ENCODE measurements around the gene SNAP25. TPM values are rescaled to one million over a fixed set of nuclear protein-coding genes. Genes with fewer than 3 reads are reported as not detected.

The SNAP25 gene
- total RNA-seq, 4 donors from 2014 or later = 0.54 to 1.1 (median 0.67) TPM; not detected in 1

DNA sequence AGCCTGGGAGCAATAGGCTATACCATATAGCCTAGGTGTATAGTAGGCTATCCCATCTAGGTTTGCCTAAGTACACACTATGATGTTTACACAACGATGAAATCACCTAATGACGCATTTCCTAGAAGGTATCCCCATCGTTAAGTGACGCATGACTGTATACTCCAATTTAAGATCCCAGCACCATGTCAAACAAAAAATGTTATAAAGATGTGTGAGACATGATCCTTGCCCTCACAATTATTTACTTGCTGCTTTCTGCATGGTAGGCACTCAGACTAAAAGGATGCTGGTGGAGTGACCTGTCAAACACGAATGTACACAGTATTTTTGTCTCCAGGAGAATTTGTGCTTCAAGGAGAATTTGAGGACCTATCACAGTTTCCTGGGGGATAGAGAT, 32.3 kb downstream of the SNAP25 start:
- intact Hi-C loops (cut with DNase I) = no loop called here
- DNase-seq = no peak
- Histone ChIP-seq H3K36me3 (no peaks in the 10 kb centered on the region), H3K4me3 (replicated peaks in 1 of 3) (no peak overlapping the region), H3K4me1 (no peaks in the 10 kb centered on the region), H3K27ac (no peak overlapping the region), H3K9me3 (no peaks in the 10 kb centered on the region), H3K27me3 (no peaks in the 10 kb centered on the region)
- TF ChIP-seq, protein P1, sequence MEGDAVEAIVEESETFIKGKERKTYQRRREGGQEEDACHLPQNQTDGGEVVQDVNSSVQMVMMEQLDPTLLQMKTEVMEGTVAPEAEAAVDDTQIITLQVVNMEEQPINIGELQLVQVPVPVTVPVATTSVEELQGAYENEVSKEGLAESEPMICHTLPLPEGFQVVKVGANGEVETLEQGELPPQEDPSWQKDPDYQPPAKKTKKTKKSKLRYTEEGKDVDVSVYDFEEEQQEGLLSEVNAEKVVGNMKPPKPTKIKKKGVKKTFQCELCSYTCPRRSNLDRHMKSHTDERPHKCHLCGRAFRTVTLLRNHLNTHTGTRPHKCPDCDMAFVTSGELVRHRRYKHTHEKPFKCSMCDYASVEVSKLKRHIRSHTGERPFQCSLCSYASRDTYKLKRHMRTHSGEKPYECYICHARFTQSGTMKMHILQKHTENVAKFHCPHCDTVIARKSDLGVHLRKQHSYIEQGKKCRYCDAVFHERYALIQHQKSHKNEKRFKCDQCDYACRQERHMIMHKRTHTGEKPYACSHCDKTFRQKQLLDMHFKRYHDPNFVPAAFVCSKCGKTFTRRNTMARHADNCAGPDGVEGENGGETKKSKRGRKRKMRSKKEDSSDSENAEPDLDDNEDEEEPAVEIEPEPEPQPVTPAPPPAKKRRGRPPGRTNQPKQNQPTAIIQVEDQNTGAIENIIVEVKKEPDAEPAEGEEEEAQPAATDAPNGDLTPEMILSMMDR (IDR thresholded peaks at IDR 0.05) = no peak
- TF ChIP-seq POLR2A (IDR thresholded peaks at IDR 0.05) = no peak
- 79 to 87% methylated on average over 5 of the region's 5 CpGs for WGBS, 2 donors

DNA sequence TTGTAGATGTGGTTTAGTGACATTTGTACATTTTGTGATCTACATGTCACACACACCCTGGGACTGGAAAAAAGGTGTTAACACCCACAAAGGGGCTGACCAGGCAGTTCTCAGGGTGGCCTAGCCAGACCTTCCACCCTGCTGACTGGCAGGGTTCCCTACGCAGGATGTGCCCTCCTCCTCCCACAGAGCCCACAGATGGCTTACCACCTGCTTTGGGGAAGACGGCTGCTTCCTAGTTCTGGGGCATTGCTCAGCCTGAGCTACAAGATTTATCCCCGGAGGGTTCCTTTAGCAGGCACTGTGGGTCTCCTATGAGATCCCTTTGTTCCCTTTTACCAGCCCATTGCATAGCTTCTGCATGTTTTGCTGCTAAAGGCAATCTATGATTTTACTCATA, 35.1 kb downstream of the SNAP25 start:
- Histone ChIP-seq H3K27ac (no peak overlapping the region), H3K27me3 (no peaks in the 10 kb centered on the region), H3K4me3 (replicated peaks in 1 of 3) (no peak overlapping the region), H3K4me1 (no peaks in the 10 kb centered on the region), H3K9me3 (no peaks in the 10 kb centered on the region), H3K36me3 (no peaks in the 10 kb centered on the region)
- DNase-seq = no peak
- intact Hi-C loops (cut with DNase I) = no loop called here
- TF ChIP-seq POLR2A (IDR thresholded peaks at IDR 0.05) = no peak
- TF ChIP-seq, protein P1 (IDR thresholded peaks at IDR 0.05) = no peak
- 75 to 95% methylated on average over 3 of the region's 3 CpGs for WGBS, 2 donors

DNA sequence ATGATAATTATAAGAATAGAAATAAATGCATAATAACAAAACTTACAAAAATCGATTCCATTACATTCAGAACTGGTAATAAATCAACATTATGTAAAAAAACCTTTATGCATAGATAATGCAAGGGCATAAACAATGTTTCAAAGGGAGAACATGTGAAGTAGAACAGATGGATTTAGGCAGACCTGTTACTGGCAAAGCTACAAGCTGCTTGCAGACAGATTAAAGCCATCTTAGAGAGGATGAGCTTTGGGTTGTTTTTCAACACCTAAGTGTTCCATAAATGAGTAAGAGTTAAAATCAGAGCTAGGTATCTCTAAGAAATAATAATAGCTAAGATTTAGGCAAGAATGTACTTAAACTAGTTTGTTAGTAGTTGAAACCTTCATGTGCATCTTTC, 37.2 kb downstream of the SNAP25 start:
- 79 to 80% methylated on average over 1 of the region's 1 CpG for WGBS, 2 donors
- no peak for DNase-seq
- intact Hi-C loops (cut with DNase I) = no loop called here
- no peaks in the 10 kb centered on the region for H3K9me3 ChIP-seq
- no peaks in the 10 kb centered on the region for H3K36me3 ChIP-seq
- H3K4me1 ChIP-seq = no peaks in the 10 kb centered on the region
- no peak overlapping the region for H3K4me3 ChIP-seq (replicated peaks in 1 of 3)
- TF ChIP-seq, protein P1 (IDR thresholded peaks at IDR 0.05) = no peak
- no peak for TF ChIP-seq POLR2A (IDR thresholded peaks at IDR 0.05)
- H3K27ac ChIP-seq = no peak overlapping the region
- H3K27me3 ChIP-seq = no peaks in the 10 kb centered on the region

DNA sequence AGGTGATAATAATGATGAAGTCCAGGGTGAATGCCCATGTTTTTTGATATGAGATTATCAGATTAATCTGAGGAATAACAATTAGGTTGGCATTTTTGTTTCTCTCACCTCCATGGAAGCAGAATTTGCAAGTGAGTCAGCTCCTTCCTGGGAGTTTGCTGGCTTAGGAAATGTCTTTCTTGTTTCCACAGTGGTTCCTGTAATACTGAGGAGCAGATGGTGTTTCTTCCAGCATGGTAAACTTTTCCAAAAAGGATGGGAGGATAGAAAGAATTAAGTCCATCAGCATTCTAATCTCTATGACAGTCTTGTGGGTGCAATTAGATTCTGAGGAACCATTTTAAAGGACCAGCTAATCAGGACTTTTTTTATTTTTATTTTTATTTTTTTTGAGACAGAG, 40.5 kb downstream of the SNAP25 start:
- no peak overlapping the region for H3K27ac ChIP-seq
- TF ChIP-seq, protein P1 (IDR thresholded peaks at IDR 0.05) = no peak
- TF ChIP-seq POLR2A (IDR thresholded peaks at IDR 0.05) = no peak
- H3K36me3 ChIP-seq = no peaks in the 10 kb centered on the region
- H3K4me1 ChIP-seq = no peaks in the 10 kb centered on the region
- H3K4me3 ChIP-seq (replicated peaks in 1 of 3) = no peak overlapping the region
- no peaks in the 10 kb centered on the region for H3K27me3 ChIP-seq
- no peaks in the 10 kb centered on the region for H3K9me3 ChIP-seq
- no peak for DNase-seq
- intact Hi-C loops (cut with DNase I) = no loop called here

DNA sequence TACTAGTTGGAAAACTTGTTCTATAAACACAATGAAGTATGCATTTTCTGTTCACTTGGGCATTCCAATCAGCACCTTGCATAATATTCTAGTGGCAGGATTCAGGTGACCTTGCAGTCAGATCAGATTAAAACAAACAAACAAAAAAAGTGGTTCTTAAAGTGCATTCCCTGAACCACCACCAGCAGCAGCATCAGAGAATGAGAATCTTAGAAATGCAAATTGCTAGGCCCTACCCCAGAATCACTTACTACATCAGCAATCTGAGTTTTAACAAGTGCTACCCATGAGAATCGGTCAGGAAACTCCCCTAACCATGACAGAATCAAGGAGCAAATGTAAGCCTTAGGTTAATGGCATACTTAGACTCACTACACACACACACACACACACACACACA, 41.7 kb downstream of the SNAP25 start:
- Histone ChIP-seq H3K27ac (no peak overlapping the region), H3K4me3 (replicated peaks in 1 of 3) (no peak overlapping the region), H3K4me1 (no peaks in the 10 kb centered on the region), H3K36me3 (no peaks in the 10 kb centered on the region), H3K27me3 (no peaks in the 10 kb centered on the region), H3K9me3 (no peaks in the 10 kb centered on the region)
- TF ChIP-seq, protein P1 (IDR thresholded peaks at IDR 0.05) = no peak
- no peak for TF ChIP-seq POLR2A (IDR thresholded peaks at IDR 0.05)
- 35 to 65% methylated on average over 1 of the region's 1 CpG for WGBS, 2 donors
- DNase-seq = no peak
- intact Hi-C loops (cut with DNase I) = no loop called here
